ENCODE measurements around the gene CD6.

Gene CD6

GRCh38 chr11:60941371-60942119 is 29.9 kb upstream of the CD6 start:
- H3K9me3 ChIP-seq (ENCODE audit: insufficient read depth, low read length), result no peaks in the 10 kb centered on the region
- H3K36me3 ChIP-seq (ENCODE audit: insufficient read depth, insufficient read length, low read length), result peaks cover 25% of the 10 kb centered on the region
- no peak overlapping the region for H3K4me3 ChIP-seq (ENCODE audit: insufficient read length, low read depth)
- TF ChIP-seq ZNF274 (IDR thresholded peaks at IDR 0.05; ENCODE audit: low read depth, low read length) (no peak), YY1 (IDR thresholded peaks at IDR 0.05; ENCODE audit: insufficient read depth, insufficient read length) (no peak), SUZ12 (IDR thresholded peaks at IDR 0.05; ENCODE audit: extremely low read depth, insufficient read depth, insufficient read length) (no peak)
- peaks cover 3% of the 10 kb centered on the region for H3K4me1 ChIP-seq (ENCODE audit: insufficient read depth, insufficient read length)
- DNase-seq (ENCODE audit: low read depth, low spot score), result no peak
- no peak overlapping the region for H3K9ac ChIP-seq (ENCODE audit: insufficient read length, low read depth)
- H3K27me3 ChIP-seq (ENCODE audit: insufficient read depth, insufficient read length), result no peaks in the 10 kb centered on the region

GRCh38 chr11:60942219-60942618 is 29.3 kb upstream of the CD6 start:
- no peak for DNase-seq (ENCODE audit: low read depth, low spot score)

GRCh38 chr11:60942970-60943565 is 28.4 kb upstream of the CD6 start:
- no peaks in the 10 kb centered on the region for H3K27me3 ChIP-seq (ENCODE audit: insufficient read depth, insufficient read length)
- peaks cover 9% of the 10 kb centered on the region for H3K36me3 ChIP-seq (ENCODE audit: insufficient read depth, insufficient read length, low read length)
- peaks cover 4% of the 10 kb centered on the region for H3K4me1 ChIP-seq (ENCODE audit: insufficient read depth, insufficient read length)

More at GRCh38 chr11:60942219-60942618, 29.3 kb upstream of the CD6 start:
- Histone ChIP-seq H3K9ac (ENCODE audit: insufficient read length, low read depth) (no peak overlapping the region), H3K4me1 (ENCODE audit: insufficient read depth, insufficient read length) (peaks cover 4% of the 10 kb centered on the region), H3K9me3 (ENCODE audit: insufficient read depth, low read length) (no peaks in the 10 kb centered on the region), H3K36me3 (ENCODE audit: insufficient read depth, insufficient read length, low read length) (peaks cover 18% of the 10 kb centered on the region), H3K4me3 (ENCODE audit: insufficient read length, low read depth) (no peak overlapping the region), H3K27me3 (ENCODE audit: insufficient read depth, insufficient read length) (no peaks in the 10 kb centered on the region)
- TF ChIP-seq SUZ12 (IDR thresholded peaks at IDR 0.05; ENCODE audit: extremely low read depth, insufficient read depth, insufficient read length), result no peak
- TF ChIP-seq ZNF274 (IDR thresholded peaks at IDR 0.05; ENCODE audit: low read depth, low read length), result no peak
- TF ChIP-seq YY1 (IDR thresholded peaks at IDR 0.05; ENCODE audit: insufficient read depth, insufficient read length), result no peak

GRCh38 chr11:60944490-60945294 is 26.8 kb upstream of the CD6 start:
- DNase-seq (ENCODE audit: low read depth, low spot score), result no peak
- H3K4me1 ChIP-seq (ENCODE audit: insufficient read depth, insufficient read length), result peaks cover 4% of the 10 kb centered on the region
- no peaks in the 10 kb centered on the region for H3K27me3 ChIP-seq (ENCODE audit: insufficient read depth, insufficient read length)
- no peak overlapping the region for H3K4me3 ChIP-seq (ENCODE audit: insufficient read length, low read depth)
- peaks cover 3% of the 10 kb centered on the region for H3K36me3 ChIP-seq (ENCODE audit: insufficient read depth, insufficient read length, low read length)
- no peak overlapping the region for H3K9ac ChIP-seq (ENCODE audit: insufficient read length, low read depth)
- TF ChIP-seq YY1 (IDR thresholded peaks at IDR 0.05; ENCODE audit: insufficient read depth, insufficient read length) (no peak), ZNF274 (IDR thresholded peaks at IDR 0.05; ENCODE audit: low read depth, low read length) (no peak), SUZ12 (IDR thresholded peaks at IDR 0.05; ENCODE audit: extremely low read depth, insufficient read depth, insufficient read length) (no peak)
- no peaks in the 10 kb centered on the region for H3K9me3 ChIP-seq (ENCODE audit: insufficient read depth, low read length)

More at GRCh38 chr11:60942970-60943565, 28.4 kb upstream of the CD6 start:
- H3K9me3 ChIP-seq (ENCODE audit: insufficient read depth, low read length), result no peaks in the 10 kb centered on the region
- no peak for TF ChIP-seq SUZ12 (IDR thresholded peaks at IDR 0.05; ENCODE audit: extremely low read depth, insufficient read depth, insufficient read length)
- no peak for TF ChIP-seq ZNF274 (IDR thresholded peaks at IDR 0.05; ENCODE audit: low read depth, low read length)
- no peak for TF ChIP-seq YY1 (IDR thresholded peaks at IDR 0.05; ENCODE audit: insufficient read depth, insufficient read length)
- H3K4me3 ChIP-seq (ENCODE audit: insufficient read length, low read depth), result no peak overlapping the region
- no peak overlapping the region for H3K9ac ChIP-seq (ENCODE audit: insufficient read length, low read depth)
- DNase-seq (ENCODE audit: low read depth, low spot score), result no peak

GRCh38 chr11:60945295-60945667 is 26.2 kb upstream of the CD6 start:
- TF ChIP-seq SUZ12 (IDR thresholded peaks at IDR 0.05; ENCODE audit: extremely low read depth, insufficient read depth, insufficient read length), result no peak
- no peak for TF ChIP-seq YY1 (IDR thresholded peaks at IDR 0.05; ENCODE audit: insufficient read depth, insufficient read length)
- no peak for TF ChIP-seq ZNF274 (IDR thresholded peaks at IDR 0.05; ENCODE audit: low read depth, low read length)
- peaks cover 3% of the 10 kb centered on the region for H3K36me3 ChIP-seq (ENCODE audit: insufficient read depth, insufficient read length, low read length)
- no peak overlapping the region for H3K4me3 ChIP-seq (ENCODE audit: insufficient read length, low read depth)
- H3K9me3 ChIP-seq (ENCODE audit: insufficient read depth, low read length), result no peaks in the 10 kb centered on the region
- peaks cover 2% of the 10 kb centered on the region for H3K27me3 ChIP-seq (ENCODE audit: insufficient read depth, insufficient read length)
- DNase-seq (ENCODE audit: low read depth, low spot score), result no peak
- H3K4me1 ChIP-seq (ENCODE audit: insufficient read depth, insufficient read length), result peaks cover 7% of the 10 kb centered on the region
- H3K9ac ChIP-seq (ENCODE audit: insufficient read length, low read depth), result no peak overlapping the region

- Histone ChIP-seq H3K4me1 (ENCODE audit: insufficient read depth, insufficient read length) (peaks cover 7% of the 10 kb centered on the region), H3K36me3 (ENCODE audit: insufficient read depth, insufficient read length, low read length) (peaks cover 3% of the 10 kb centered on the region), H3K9ac (ENCODE audit: insufficient read length, low read depth) (no peak overlapping the region), H3K9me3 (ENCODE audit: insufficient read depth, low read length) (no peaks in the 10 kb centered on the region), H3K4me3 (ENCODE audit: insufficient read length, low read depth) (no peak overlapping the region), H3K27me3 (ENCODE audit: insufficient read depth, insufficient read length) (peaks cover 12% of the 10 kb centered on the region)
- TF ChIP-seq SUZ12 (IDR thresholded peaks at IDR 0.05; ENCODE audit: extremely low read depth, insufficient read depth, insufficient read length) (no peak), YY1 (IDR thresholded peaks at IDR 0.05; ENCODE audit: insufficient read depth, insufficient read length) (no peak), ZNF274 (IDR thresholded peaks at IDR 0.05; ENCODE audit: low read depth, low read length) (no peak)
- no peak for DNase-seq (ENCODE audit: low read depth, low spot score)
Observed at GRCh38 chr11:60946601-60947264, 24.7 kb upstream of the CD6 start.
